ENCODE results near the gene CCL2. TPM values are rescaled to one million over a fixed set of nuclear protein-coding genes. Genes with fewer than 3 reads are reported as not detected.

The CCL2 gene
- total RNA-seq, 1 experiment from 2014 or later: 3.9 TPM

GRCh38 chr17:34305606-34306005 is 50.5 kb downstream of the CCL2 start:
- Histone ChIP-seq H3K27me3 (replicated peaks; ENCODE audit: insufficient read depth, low read depth, low read length, poor library complexity) (no peaks in the 10 kb centered on the region), H3K9me3 (ENCODE audit: low read depth, low read length, poor library complexity, severe bottlenecking) (no peaks in the 10 kb centered on the region), H3K27ac (ENCODE audit: low read depth, low read length, poor library complexity, severe bottlenecking) (no peak overlapping the region), H3K4me1 (ENCODE audit: insufficient read depth, low read length, poor library complexity, severe bottlenecking) (no peaks in the 10 kb centered on the region), H3K4me3 (ENCODE audit: low read depth, low read length, poor library complexity, severe bottlenecking) (no peak overlapping the region), H3K36me3 (ENCODE audit: insufficient read depth, low read length, poor library complexity, severe bottlenecking) (no peaks in the 10 kb centered on the region)
- TF ChIP-seq CTCF (conservative IDR thresholded peaks at IDR 0.05; ENCODE audit: low read depth, low read length): no peak
- no peak for TF ChIP-seq EZH2 (IDR thresholded peaks at IDR 0.05; ENCODE audit: borderline replicate concordance, low read depth, low read length, poor library complexity, severe bottlenecking)
- intact Hi-C loops (cut with micrococcal nuclease; ENCODE audit: unreplicated experiment): no loop called here
- no TSS peak for BruUV-seq (replicated peaks)
- CTCF ChIA-PET: no interaction called here
- DNase-seq (ENCODE audit: low spot score): no peak
- POLR2A ChIA-PET (ENCODE audit: low non-redundant PET): no interaction called here

GRCh38 chr17:34306466-34306865 is 51.4 kb downstream of the CCL2 start:
- Histone ChIP-seq H3K4me3 (ENCODE audit: low read depth, low read length, poor library complexity, severe bottlenecking) (no peak overlapping the region), H3K27me3 (replicated peaks; ENCODE audit: insufficient read depth, low read depth, low read length, poor library complexity) (no peaks in the 10 kb centered on the region), H3K9me3 (ENCODE audit: low read depth, low read length, poor library complexity, severe bottlenecking) (no peaks in the 10 kb centered on the region), H3K4me1 (ENCODE audit: insufficient read depth, low read length, poor library complexity, severe bottlenecking) (no peaks in the 10 kb centered on the region), H3K36me3 (ENCODE audit: insufficient read depth, low read length, poor library complexity, severe bottlenecking) (no peaks in the 10 kb centered on the region), H3K27ac (ENCODE audit: low read depth, low read length, poor library complexity, severe bottlenecking) (no peak overlapping the region)
- ChIA-PET POLR2A (ENCODE audit: low non-redundant PET) (no interaction called here), CTCF (no interaction called here)
- intact Hi-C loops (cut with micrococcal nuclease; ENCODE audit: unreplicated experiment): no loop called here
- no peak for TF ChIP-seq EZH2 (IDR thresholded peaks at IDR 0.05; ENCODE audit: borderline replicate concordance, low read depth, low read length, poor library complexity, severe bottlenecking)
- no peak; the same call in 1 of the 2 replicates for TF ChIP-seq CTCF (conservative IDR thresholded peaks at IDR 0.05; ENCODE audit: low read depth, low read length)
- DNase-seq (ENCODE audit: low spot score): peak; percentile 4
- BruUV-seq (replicated peaks): no TSS peak

Other genes starting within 250 kb of the CCL2 start
- gene CCL7, start 14.9 kb downstream of the CCL2 start, total RNA-seq (2021): not detected in 2 replicates
- not detected in 2 replicates for gene CCL11, start 30.5 kb downstream of the CCL2 start, total RNA-seq (2021)
- not detected in 2 replicates for gene CCL8, start 64.2 kb downstream of the CCL2 start, total RNA-seq (2021)
- gene CCL13, start 101.2 kb downstream of the CCL2 start, total RNA-seq (2021): not detected in 2 replicates
- not detected in 2 replicates for gene CCL1, start 107.9 kb downstream of the CCL2 start, total RNA-seq (2021)